Neural cell (in vitro differentiated cells): ENCODE data around the gene ACAD11. TPM values are rescaled to one million over a fixed set of nuclear protein-coding genes. Genes with fewer than 3 reads are reported as not detected.

ENCODE experiments used
- H2AFZ ChIP-seq: fragments of 200-600, 300-800 bp; sonication (generic), shearing (Covaris generic); 2 replicates; pipeline ENCODE4 v1.6.0; 2014; ENCODE audit warnings: low read depth, mild to moderate bottlenecking, antibody characterized with exemption, low read length, moderate library complexity
- H3F3A ChIP-seq: fragments of 200-600 bp; shearing (Covaris generic); 2 replicates; pipeline ENCODE4 v1.6.1; 2016; ENCODE audit warnings: mild to moderate bottlenecking, moderate library complexity, mixed read lengths, antibody characterized with exemption, low read length; ENCODE audit not compliant: insufficient read depth, poor library complexity, severe bottlenecking
- H3K27ac ChIP-seq: fragments of 200-600, 300-800 bp; sonication (generic), shearing (Covaris generic); 2 replicates; pipeline ENCODE4 v1.5.1; 2014; ENCODE audit warnings: mild to moderate bottlenecking, low read length, moderate library complexity
- H3K27me3 ChIP-seq: fragments of 300-800, 200-600 bp; sonication (generic), shearing (Covaris generic); 2 replicates; pipeline ENCODE4 v1.6.0; 2014; ENCODE audit warnings: mild to moderate bottlenecking, low read depth, low read length, moderate library complexity; ENCODE audit not compliant: insufficient read depth
- H3K36me3 ChIP-seq: fragments of 300-800, 200-600 bp; sonication (generic), shearing (Covaris generic); 2 replicates; pipeline ENCODE4 v1.5.1; 2014; ENCODE audit warnings: mild to moderate bottlenecking, antibody characterized with exemption, low read length, moderate library complexity; ENCODE audit not compliant: insufficient read depth
- H3K4me2 ChIP-seq: fragments of 300-800, 200-600 bp; sonication (generic), shearing (Covaris generic); 2 replicates; pipeline ENCODE4 v1.6.0; 2014; ENCODE audit warnings: mild to moderate bottlenecking, low read length
- H3K4me3 ChIP-seq: fragments of 300-800, 200-600 bp; sonication (generic), shearing (Covaris generic); 2 replicates; pipeline ENCODE4 v1.5.1; 2014; ENCODE audit warnings: mild to moderate bottlenecking, low read length, moderate library complexity
- H3K79me2 ChIP-seq: fragments of 200-600 bp; shearing (Covaris generic); replicated peaks from 2 replicates; pipeline ENCODE4 v1.6.0; 2014; ENCODE audit warnings: mild to moderate bottlenecking, low read length, moderate library complexity; ENCODE audit not compliant: insufficient read depth
- H3K9ac ChIP-seq: fragments of 300-800, 200-600 bp; sonication (generic), shearing (Covaris generic); 2 replicates; pipeline ENCODE4 v1.6.1; 2016; ENCODE audit warnings: mild to moderate bottlenecking, low read length, mixed read lengths
- H3K9me2 ChIP-seq: fragments of 200-600 bp; shearing (Covaris generic); 2 replicates; pipeline ENCODE4 v1.6.1; 2016; ENCODE audit warnings: mild to moderate bottlenecking, low read length, mixed read lengths; ENCODE audit not compliant: insufficient read depth
- H3K9me3 ChIP-seq: fragments of 200-600, 300-800 bp; sonication (generic), shearing (Covaris generic); 2 replicates; pipeline ENCODE4 v1.6.1; 2016; ENCODE audit warnings: mild to moderate bottlenecking, mixed run types, low read length, moderate library complexity, mixed read lengths
- H4K20me1 ChIP-seq: fragments of 200-600 bp; shearing (Covaris generic); 2 replicates; pipeline ENCODE4 v1.6.1; 2016; ENCODE audit warnings: mild to moderate bottlenecking, mixed run types; ENCODE audit not compliant: insufficient read depth
- CTCF ChIP-seq: fragments of 450-650 bp; IDR thresholded peaks from 2 replicates; pipeline ENCODE4 v1.5.1; 2014; ENCODE audit warnings: antibody characterized with exemption, mild to moderate bottlenecking, moderate library complexity; ENCODE audit not compliant: poor library complexity, severe bottlenecking
- EP300 ChIP-seq: fragments of 450-650 bp; conservative IDR thresholded peaks from 2 replicates; pipeline ENCODE4 v1.6.1; 2014; ENCODE audit warnings: antibody characterized with exemption, mild to moderate bottlenecking, moderate library complexity; ENCODE audit not compliant: poor library complexity, severe bottlenecking
- EZH2 ChIP-seq: fragments of 200-600, 300-800 bp; shearing (Covaris generic), sonication (generic); IDR thresholded peaks from 2 replicates; pipeline ENCODE4 v1.6.1; 2014; ENCODE audit warnings: antibody characterized with exemption, low read length, borderline replicate concordance, mild to moderate bottlenecking; ENCODE audit not compliant: insufficient read depth, poor library complexity, severe bottlenecking
- MXI1 ChIP-seq: fragments of 450-650 bp; conservative IDR thresholded peaks from 2 replicates; pipeline ENCODE4 v1.6.1; 2014; ENCODE audit warnings: antibody characterized with exemption, mild to moderate bottlenecking; ENCODE audit not compliant: poor library complexity, severe bottlenecking
- POLR2AphosphoS5 ChIP-seq: IDR thresholded peaks from 2 replicates; pipeline ENCODE4 v1.6.1; 2012
- RAD21 ChIP-seq: fragments of 450-650 bp; conservative IDR thresholded peaks from 2 replicates; pipeline ENCODE4 v1.6.1; 2014; ENCODE audit warnings: antibody characterized with exemption, mild to moderate bottlenecking, moderate library complexity
- REST ChIP-seq: IDR thresholded peaks from 2 replicates; pipeline ENCODE4 v1.6.1; 2012; ENCODE audit warnings: borderline replicate concordance
- SMC3 ChIP-seq: fragments of 450-650 bp; conservative IDR thresholded peaks from 2 replicates; pipeline ENCODE4 v1.6.1; 2014; ENCODE audit warnings: antibody characterized with exemption, mild to moderate bottlenecking, moderate library complexity; ENCODE audit not compliant: poor library complexity
- TAF1 ChIP-seq: IDR thresholded peaks from 2 replicates; pipeline ENCODE4 v1.6.1; 2012; ENCODE audit warnings: low read depth
- polyA plus RNA-seq: library from polyadenylated mRNA; depleted of rRNA; stranded (reverse); fragments of >200 nt; gene quantifications from 2 replicates; pipeline ENCODE4 v1.2.3, GENCODE V29; 2014

The ACAD11 gene
- polyA plus RNA-seq, 1 donor from 2014 or later: 19.2 TPM

DNA sequence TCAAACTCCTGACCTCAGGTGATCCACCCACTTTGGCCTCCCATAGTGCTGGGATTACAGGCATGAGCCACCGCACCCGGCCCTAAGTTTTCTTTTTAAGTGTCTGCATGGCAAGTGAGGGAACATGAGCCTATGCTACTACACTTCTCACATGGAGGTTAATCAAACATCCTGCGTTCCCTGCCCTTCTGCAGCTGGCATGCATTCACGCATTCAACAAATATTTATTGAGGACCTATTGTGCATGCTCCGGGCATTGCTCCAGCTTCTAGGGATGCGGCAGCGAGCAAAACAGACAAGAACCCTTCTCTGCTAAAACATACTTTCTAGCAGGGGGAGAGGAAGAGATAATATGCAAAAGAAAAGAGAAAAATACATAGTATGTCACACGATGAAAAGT is 105.2 kb downstream of the ACAD11 start:
- H3K27me3 ChIP-seq: no peaks in the 10 kb centered on the region
- H3K9me2 ChIP-seq: no peaks in the 10 kb centered on the region
- no peaks in the 10 kb centered on the region for H3K36me3 ChIP-seq
- no peak overlapping the region for H3K9ac ChIP-seq
- H3K79me2 ChIP-seq: no peaks in the 10 kb centered on the region
- H3K4me3 ChIP-seq: no peak overlapping the region
- H2AFZ ChIP-seq: no peak overlapping the region
- H3F3A ChIP-seq: no peaks in the 10 kb centered on the region
- no peak overlapping the region for H3K4me2 ChIP-seq
- no peaks in the 10 kb centered on the region for H4K20me1 ChIP-seq
- no peaks in the 10 kb centered on the region for H3K9me3 ChIP-seq
- no peak overlapping the region for H3K27ac ChIP-seq
- TF ChIP-seq REST (no peak), MXI1 (no peak), POLR2AphosphoS5 (no peak), RAD21 (no peak), EP300 (no peak), TAF1 (no peak), EZH2 (no peak), SMC3 (no peak), CTCF (no peak)

GRCh38 chr3:132553826-132554225 is 105.8 kb downstream of the ACAD11 start:
- no peaks in the 10 kb centered on the region for H4K20me1 ChIP-seq

DNA sequence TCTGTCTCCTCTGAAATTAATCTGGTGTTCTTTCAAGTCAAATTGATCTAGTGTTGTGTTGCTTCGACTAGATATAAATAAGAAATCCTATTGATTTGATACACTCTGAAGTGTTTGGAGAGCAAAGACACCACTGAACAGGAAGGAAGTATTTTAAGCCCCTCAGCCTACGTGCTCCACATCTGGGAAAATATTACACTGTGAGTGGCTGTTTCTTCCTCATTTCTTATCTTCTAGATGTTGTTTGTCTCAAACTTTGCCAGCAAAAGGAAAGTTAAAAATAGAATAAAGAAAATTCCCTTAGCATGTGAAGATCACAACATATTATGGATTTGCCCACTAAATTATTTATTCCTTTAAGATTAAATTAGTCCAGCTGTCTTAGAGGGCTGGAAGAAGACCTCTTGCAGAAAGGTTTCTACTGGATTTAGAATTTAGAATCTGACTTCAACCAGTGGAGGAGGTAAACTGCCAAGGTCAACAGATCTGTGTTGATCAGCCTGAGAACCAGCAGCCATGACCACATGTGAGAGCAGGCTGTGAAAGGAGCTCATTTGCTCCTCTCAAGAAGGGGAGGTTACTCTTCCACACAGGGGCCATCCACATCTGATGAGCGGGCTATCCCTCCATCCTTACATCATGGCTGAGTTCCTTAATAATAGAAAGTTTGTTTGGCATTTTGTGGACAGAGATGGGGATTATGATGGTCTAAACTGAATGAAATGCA is 108.9 kb downstream of the ACAD11 start:
- Histone ChIP-seq H3K9me2 (no peaks in the 10 kb centered on the region), H3K9me3 (no peaks in the 10 kb centered on the region), H3K36me3 (no peaks in the 10 kb centered on the region), H4K20me1 (no peaks in the 10 kb centered on the region), H3K4me2 (no peak overlapping the region), H3F3A (no peaks in the 10 kb centered on the region), H2AFZ (no peak overlapping the region), H3K79me2 (no peaks in the 10 kb centered on the region), H3K4me3 (no peak overlapping the region), H3K9ac (no peak overlapping the region), H3K27me3 (no peaks in the 10 kb centered on the region), H3K27ac (no peak overlapping the region)
- TF ChIP-seq EZH2: no peak
- no peak for TF ChIP-seq MXI1
- TF ChIP-seq EP300: no peak
- no peak for TF ChIP-seq POLR2AphosphoS5
- TF ChIP-seq RAD21: no peak
- no peak for TF ChIP-seq CTCF
- no peak for TF ChIP-seq TAF1
- no peak for TF ChIP-seq REST
- no peak for TF ChIP-seq SMC3

More at GRCh38 chr3:132553826-132554225, 105.8 kb downstream of the ACAD11 start:
- Histone ChIP-seq H3K9ac (no peak overlapping the region), H2AFZ (no peak overlapping the region), H3F3A (no peaks in the 10 kb centered on the region), H3K27ac (no peak overlapping the region), H3K9me2 (no peaks in the 10 kb centered on the region), H3K4me2 (no peak overlapping the region), H3K79me2 (no peaks in the 10 kb centered on the region), H3K4me3 (no peak overlapping the region), H3K36me3 (no peaks in the 10 kb centered on the region), H3K27me3 (no peaks in the 10 kb centered on the region), H3K9me3 (no peaks in the 10 kb centered on the region)
- no peak for TF ChIP-seq TAF1
